SK-N-SH (cell line): Measurements from ENCODE around the gene SLC10A1. TPM values are rescaled to one million over a fixed set of nuclear protein-coding genes. Genes with fewer than 3 reads are reported as not detected.

Experiments
- CTCF ChIA-PET: fragments of 300-600, 350-600 bp; formaldehyde crosslinking; extraction: SDS; loops from one replicate; lab custom pipeline; 2021; lab: Yijun Ruan, JAX
- POLR2A ChIA-PET: fragments of 350-600 bp; sonication (Branson Sonifier 250); formaldehyde crosslinking; extraction: SDS; loops from one replicate; lab custom pipeline; 2020; ENCODE audit warnings: antibody characterized with exemption, inconsistent platforms; lab: Yijun Ruan, JAX
- DNase-seq: peaks from one replicate; pipeline ENCODE4 v3.0.0; 2012
- H2AFZ ChIP-seq: fragments of 200-600 bp; sonication (generic); 2 replicates; pipeline ENCODE4 v1.8.1; 2016; ENCODE audit warnings: antibody characterized with exemption, mild to moderate bottlenecking, low read depth
- H3F3A ChIP-seq: fragments of 200-600 bp; sonication (generic); replicated peaks from 2 replicates; pipeline ENCODE3; 2016; ENCODE audit warnings: antibody characterized with exemption, mild to moderate bottlenecking; ENCODE audit not compliant: insufficient read depth
- H3K27ac ChIP-seq, 2 experiments: fragments of 200-500 bp in 1 of 2; fragments of 200-600 bp in 1 of 2; sonication (Bioruptor generic) in 1 of 2; sonication (generic), shearing (Covaris generic) in 1 of 2; 2 replicates each; pipeline versions ENCODE4 v1.5.1 to v1.6.1; 2014 to 2016; ENCODE audit warnings: low read depth in 2 of 2, inconsistent platforms in 1 of 2, low read length in 1 of 2, mild to moderate bottlenecking in 1 of 2, mixed read lengths in 1 of 2
- H3K27me3 ChIP-seq: fragments of 200-600 bp; sonication (generic), shearing (Covaris generic); 2 replicates; pipeline ENCODE4 v1.6.1; 2016; ENCODE audit warnings: mixed run types; ENCODE audit not compliant: insufficient read depth
- H3K36me3 ChIP-seq, 2 experiments: fragments of 200-500 bp in 1 of 2; fragments of 200-600 bp in 1 of 2; sonication (Bioruptor generic) in 1 of 2; sonication (generic) in 1 of 2; replicated peaks in 1 of 2; 2 replicates each; pipeline versions ENCODE3 to v1.5.1; 2014 to 2016; ENCODE audit warnings: low read length in 1 of 2, mild to moderate bottlenecking in 1 of 2; ENCODE audit not compliant: insufficient read depth in 2 of 2, control insufficient read depth in 1 of 2
- H3K4me1 ChIP-seq, 2 experiments: fragments of 200-500 bp in 1 of 2; fragments of 200-600 bp in 1 of 2; sonication (Bioruptor generic) in 1 of 2; sonication (generic), shearing (Covaris generic) in 1 of 2; 2 replicates each; pipeline versions ENCODE4 v1.5.1 to v1.6.1; 2014 to 2016; ENCODE audit warnings: low read depth in 1 of 2, low read length in 1 of 2, mixed run types in 1 of 2; ENCODE audit not compliant: insufficient read depth in 2 of 2, control insufficient read depth in 1 of 2
- H3K4me2 ChIP-seq: fragments of 200-600 bp; sonication (generic), shearing (Covaris generic); 2 replicates; pipeline ENCODE4 v1.6.1; 2017; ENCODE audit warnings: mixed run types
- H3K4me3 ChIP-seq, 2 experiments: fragments of 200-500 bp in 1 of 2; fragments of 200-600 bp in 1 of 2; sonication (Bioruptor generic) in 1 of 2; sonication (generic), shearing (Covaris generic) in 1 of 2; 2 replicates each; pipeline versions ENCODE4 v1.5.1 to v1.8.1; 2014 to 2016; ENCODE audit warnings: low read depth in 2 of 2, inconsistent platforms in 1 of 2, low read length in 1 of 2, mild to moderate bottlenecking in 1 of 2, mixed read lengths in 1 of 2, moderate library complexity in 1 of 2
- H3K79me2 ChIP-seq: fragments of 200-600 bp; sonication (generic); 2 replicates; pipeline ENCODE4 v1.8.1; 2017; ENCODE audit warnings: mild to moderate bottlenecking; ENCODE audit not compliant: insufficient read depth
- H3K9ac ChIP-seq: fragments of 200-600 bp; sonication (generic); 2 replicates; pipeline ENCODE4 v1.6.1; 2017; ENCODE audit warnings: mixed run types
- H3K9me2 ChIP-seq: fragments of 200-600 bp; sonication (generic); 2 replicates; pipeline ENCODE4 v1.6.1; 2017; ENCODE audit warnings: mixed run types
- H3K9me3 ChIP-seq: fragments of 200-600 bp; sonication (generic); 2 replicates; pipeline ENCODE4 v1.6.1; 2017; ENCODE audit warnings: mixed run types, mild to moderate bottlenecking, moderate library complexity
- H4K20me1 ChIP-seq: fragments of 200-600 bp; sonication (generic); 2 replicates; pipeline ENCODE4 v1.6.1; 2017; ENCODE audit warnings: mild to moderate bottlenecking, mixed run types; ENCODE audit not compliant: insufficient read depth
- CHD2 ChIP-seq: fragments of 150-350 bp; IDR thresholded peaks from 2 replicates; pipeline ENCODE4 v1.6.1; 2018; ENCODE audit warnings: low read length; ENCODE audit not compliant: partially characterized antibody
- ELF1 ChIP-seq: IDR thresholded peaks from 2 replicates; pipeline ENCODE4 v1.4.0; 2012
- EP300 ChIP-seq, 2 experiments: IDR thresholded peaks; 2 replicates each; pipeline versions ENCODE4 v1.4.0 to v1.6.1; 2012; ENCODE audit warnings: borderline replicate concordance in 1 of 2, low read depth in 1 of 2, low read length in 1 of 2
- EZH2phosphoT487 ChIP-seq: fragments of 200-600 bp; sonication (generic); IDR thresholded peaks from 2 replicates; pipeline ENCODE4 v1.6.1; 2017; ENCODE audit warnings: low read depth, mixed run types, mild to moderate bottlenecking, antibody characterized with exemption, moderate library complexity, borderline replicate concordance
- FOXJ3 ChIP-seq: sonication (generic); formaldehyde crosslinking; IDR thresholded peaks from 2 replicates; pipeline ENCODE4 v1.5.1; 2020; ENCODE audit warnings: mild to moderate bottlenecking, missing genetic modification reagents
- GATA2 ChIP-seq: sonication (generic); formaldehyde crosslinking; IDR thresholded peaks from 2 replicates; pipeline ENCODE4 v1.5.0; 2020; ENCODE audit warnings: mild to moderate bottlenecking, missing genetic modification reagents
- MEF2A ChIP-seq: IDR thresholded peaks from 2 replicates; pipeline ENCODE4 v1.4.0; 2012; ENCODE audit warnings: low read depth, borderline replicate concordance
- NFIC ChIP-seq: IDR thresholded peaks from 2 replicates; pipeline ENCODE4 v1.4.0; 2012; ENCODE audit warnings: borderline replicate concordance
- PBX3 ChIP-seq: IDR thresholded peaks from 2 replicates; pipeline ENCODE4; 2012
- POLR2AphosphoS5 ChIP-seq: IDR thresholded peaks from 2 replicates; pipeline ENCODE4 v1.6.1; 2012; ENCODE audit warnings: low read depth, low read length
- REST ChIP-seq: IDR thresholded peaks from 2 replicates; pipeline ENCODE4 v1.6.1; 2012; ENCODE audit warnings: mild to moderate bottlenecking, low read depth, low read length, moderate library complexity
- RFX5 ChIP-seq: IDR thresholded peaks from 2 replicates; pipeline ENCODE4 v1.6.1; 2012; ENCODE audit warnings: mild to moderate bottlenecking, improper control_type of control experiment, low read length
- RXRA ChIP-seq: IDR thresholded peaks from 2 replicates; pipeline ENCODE4 v1.4.0; 2012; ENCODE audit warnings: low read depth, mild to moderate bottlenecking, borderline replicate concordance
- SIN3A ChIP-seq: IDR thresholded peaks from 2 replicates; pipeline ENCODE4 v1.6.1; 2012; ENCODE audit warnings: low read depth, mild to moderate bottlenecking, low read length, moderate library complexity, borderline replicate concordance
- TCF12 ChIP-seq: IDR thresholded peaks from 2 replicates; pipeline ENCODE4 v1.4.0; 2012
- TEAD4 ChIP-seq: IDR thresholded peaks from 2 replicates; pipeline ENCODE4 v1.4.0; 2012; ENCODE audit warnings: mild to moderate bottlenecking, borderline replicate concordance; ENCODE audit not compliant: insufficient read depth
- WGBS: methylation state at CpG from one replicate; pipeline ENCODE4 v1.1.6; 2017; ENCODE audit warnings: low lambda C conversion rate; 5-methylcytosine and 5-hydroxymethylcytosine counted together
- polyA plus RNA-seq, 3 experiments: library from polyadenylated mRNA; depleted of rRNA; stranded (reverse); fragments of >200 nt; gene quantifications; 2 replicates each; pipeline ENCODE4 v1.2.3, GENCODE V29; 2012
- TF ChIP-seq, protein P1 (sequence below): fragments of 200-600 bp; sonication (generic); IDR thresholded peaks from 2 replicates; pipeline ENCODE4 v1.6.1; 2017; ENCODE audit warnings: antibody characterized with exemption, mild to moderate bottlenecking, moderate library complexity
- TF ChIP-seq, protein P2 (sequence below): IDR thresholded peaks from 2 replicates; pipeline ENCODE4 v1.4.0; 2012; ENCODE audit warnings: low read depth, borderline replicate concordance
- TF ChIP-seq, protein P3 (sequence below): fragments of 150-350 bp; IDR thresholded peaks from 2 replicates; pipeline ENCODE4 v1.6.1; 2017; ENCODE audit warnings: antibody characterized with exemption, low read length, low read depth, borderline replicate concordance

SLC10A1 gene
- polyA plus RNA-seq, 1 of the 3 experiments (the other 2 are of a cell fraction), result not detected

GRCh38 chr14:69841656-69842055 lies 44.6 kb upstream of the SLC10A1 start:
- Histone ChIP-seq H3K9me2 (no peaks in the 10 kb centered on the region), H3K27ac (no peak overlapping the region), H3K9me3 (no peaks in the 10 kb centered on the region), H3K27me3 (no peaks in the 10 kb centered on the region), H3K9ac (no peak overlapping the region), H3K79me2 (no peaks in the 10 kb centered on the region), H3K4me1 (peaks cover 0 to 11% of the 10 kb centered on the region in 2 experiments; a peak in 1 of 4 replicates), H2AFZ (no peak overlapping the region), H3K36me3 (no peaks in the 10 kb centered on the region), H3F3A (no peaks in the 10 kb centered on the region), H4K20me1 (no peaks in the 10 kb centered on the region), H3K4me3 (no peak overlapping the region), H3K4me2 (no peak overlapping the region)
- CTCF ChIA-PET, result interaction anchor here (0.7 kb wide), 1 partner anchor 186 kb away, joined by 3 read pairs; no protein-coding TSS in a partner anchor
- 9% methylated on average over 5 of the region's 5 CpGs for WGBS
- POLR2A ChIA-PET, result no interaction called here
- peak; percentile 9 for DNase-seq
- no peak for TF ChIP-seq TEAD4
- TF ChIP-seq, protein P1, sequence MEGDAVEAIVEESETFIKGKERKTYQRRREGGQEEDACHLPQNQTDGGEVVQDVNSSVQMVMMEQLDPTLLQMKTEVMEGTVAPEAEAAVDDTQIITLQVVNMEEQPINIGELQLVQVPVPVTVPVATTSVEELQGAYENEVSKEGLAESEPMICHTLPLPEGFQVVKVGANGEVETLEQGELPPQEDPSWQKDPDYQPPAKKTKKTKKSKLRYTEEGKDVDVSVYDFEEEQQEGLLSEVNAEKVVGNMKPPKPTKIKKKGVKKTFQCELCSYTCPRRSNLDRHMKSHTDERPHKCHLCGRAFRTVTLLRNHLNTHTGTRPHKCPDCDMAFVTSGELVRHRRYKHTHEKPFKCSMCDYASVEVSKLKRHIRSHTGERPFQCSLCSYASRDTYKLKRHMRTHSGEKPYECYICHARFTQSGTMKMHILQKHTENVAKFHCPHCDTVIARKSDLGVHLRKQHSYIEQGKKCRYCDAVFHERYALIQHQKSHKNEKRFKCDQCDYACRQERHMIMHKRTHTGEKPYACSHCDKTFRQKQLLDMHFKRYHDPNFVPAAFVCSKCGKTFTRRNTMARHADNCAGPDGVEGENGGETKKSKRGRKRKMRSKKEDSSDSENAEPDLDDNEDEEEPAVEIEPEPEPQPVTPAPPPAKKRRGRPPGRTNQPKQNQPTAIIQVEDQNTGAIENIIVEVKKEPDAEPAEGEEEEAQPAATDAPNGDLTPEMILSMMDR, result no peak
- no peak for TF ChIP-seq ELF1
- TF ChIP-seq PBX3, result no peak
- TF ChIP-seq EZH2phosphoT487, result no peak
- TF ChIP-seq, protein P2, sequence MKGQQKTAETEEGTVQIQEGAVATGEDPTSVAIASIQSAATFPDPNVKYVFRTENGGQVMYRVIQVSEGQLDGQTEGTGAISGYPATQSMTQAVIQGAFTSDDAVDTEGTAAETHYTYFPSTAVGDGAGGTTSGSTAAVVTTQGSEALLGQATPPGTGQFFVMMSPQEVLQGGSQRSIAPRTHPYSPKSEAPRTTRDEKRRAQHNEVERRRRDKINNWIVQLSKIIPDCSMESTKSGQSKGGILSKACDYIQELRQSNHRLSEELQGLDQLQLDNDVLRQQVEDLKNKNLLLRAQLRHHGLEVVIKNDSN, result no peak
- no peak for TF ChIP-seq NFIC
- no peak for TF ChIP-seq REST
- TF ChIP-seq FOXJ3 (CRISPR knock-in tag), result no peak
- TF ChIP-seq EP300 (IDR thresholded peaks at IDR 0.05; ENCODE audit: borderline replicate concordance in 1 of 2, low read depth in 1 of 2, low read length in 1 of 2), result no peak
- TF ChIP-seq GATA2, result no peak
- no peak for TF ChIP-seq CHD2
- no peak for TF ChIP-seq MEF2A
- no peak for TF ChIP-seq POLR2AphosphoS5
- no peak for TF ChIP-seq RFX5
- no peak for TF ChIP-seq RXRA
- TF ChIP-seq, protein P3, sequence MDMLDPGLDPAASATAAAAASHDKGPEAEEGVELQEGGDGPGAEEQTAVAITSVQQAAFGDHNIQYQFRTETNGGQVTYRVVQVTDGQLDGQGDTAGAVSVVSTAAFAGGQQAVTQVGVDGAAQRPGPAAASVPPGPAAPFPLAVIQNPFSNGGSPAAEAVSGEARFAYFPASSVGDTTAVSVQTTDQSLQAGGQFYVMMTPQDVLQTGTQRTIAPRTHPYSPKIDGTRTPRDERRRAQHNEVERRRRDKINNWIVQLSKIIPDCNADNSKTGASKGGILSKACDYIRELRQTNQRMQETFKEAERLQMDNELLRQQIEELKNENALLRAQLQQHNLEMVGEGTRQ, result no peak
- TF ChIP-seq SIN3A, result no peak
- no peak for TF ChIP-seq TCF12
- TF ChIP-seq, all 33 proteins: peak for 0
